Cardiac fibroblast (primary cell): ENCODE measurements around the gene IL15.

Experiments used
- DNase-seq, 2 donors: peaks; one replicate each; pipeline versions ENCODE4 v3.0.0 to v3.0.0-alpha.2; 2010; ENCODE audit warnings: low read depth in 2 of 2
- H3K4me3 ChIP-seq, 2 donors: replicated peaks in 1 of 2; 1 replicate in 1 of 2; 2 replicates in 1 of 2; pipeline ENCODE4 v1.5.1; 2011; ENCODE audit warnings: low read depth in 2 of 2, low read length in 2 of 2, mild to moderate bottlenecking in 2 of 2, moderate library complexity in 1 of 2
- CTCF ChIP-seq: IDR thresholded peaks from one replicate; pipeline ENCODE4 v1.5.1; 2011; ENCODE audit warnings: low read depth, mild to moderate bottlenecking, low read length, inconsistent platforms

Gene IL15

GRCh38 chr4:141692081-141692480, 55.7 kb downstream of the IL15 start:
- no peak overlapping the region for H3K4me3 ChIP-seq
- DNase-seq: no peak
- no peak for TF ChIP-seq CTCF

GRCh38 chr4:141697116-141697515, 60.7 kb downstream of the IL15 start:
- no peak for DNase-seq
- H3K4me3 ChIP-seq: no peak overlapping the region
- no peak for TF ChIP-seq CTCF

- no peak overlapping the region for H3K4me3 ChIP-seq
- DNase-seq: peak; percentile 30 to 43
- TF ChIP-seq CTCF: no peak
These were observed 66.2 kb downstream of the IL15 start for GRCh38 chr4:141702472-141703182.

GRCh38 chr4:141703497-141703896, 67.1 kb downstream of the IL15 start:
- no peak for TF ChIP-seq CTCF
- H3K4me3 ChIP-seq: no peak overlapping the region
- no peak for DNase-seq

GRCh38 chr4:141705048-141705746, 68.8 kb downstream of the IL15 start:
- no peak for DNase-seq
- TF ChIP-seq CTCF: no peak
- H3K4me3 ChIP-seq: no peak overlapping the region

DNA sequence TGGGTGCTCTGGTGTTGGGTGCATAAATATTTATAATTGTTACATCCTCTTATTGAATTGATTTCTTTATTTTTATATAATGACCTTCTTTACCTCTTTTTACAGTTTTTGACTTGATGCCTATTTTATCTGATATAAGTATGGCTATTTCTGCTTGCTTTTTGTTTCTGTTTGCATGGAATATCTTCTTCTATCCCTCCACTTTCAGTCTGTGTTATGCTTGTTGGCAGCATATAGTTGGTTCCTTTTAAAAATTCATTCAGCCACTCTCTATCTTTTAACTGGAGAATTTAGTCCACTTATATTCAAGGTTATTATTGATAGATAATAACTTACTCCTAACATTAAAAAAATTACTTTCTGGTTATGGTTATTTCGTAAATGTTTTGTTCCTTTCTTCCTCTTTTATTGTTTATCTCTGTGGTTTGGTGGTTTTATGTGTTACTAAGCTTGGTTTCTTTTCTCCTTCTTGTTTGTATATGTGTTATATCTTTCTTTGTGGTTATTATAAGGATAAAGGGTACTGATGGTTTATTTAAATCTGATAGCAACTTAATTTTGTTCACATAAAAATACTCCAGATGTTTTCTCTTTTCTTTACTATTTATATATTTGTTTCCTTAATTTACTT, 69.5 kb downstream of the IL15 start:
- DNase-seq: no peak
- no peak for TF ChIP-seq CTCF
- H3K4me3 ChIP-seq: no peak overlapping the region
